Hepatocyte (in vitro differentiated cells): Measurements from ENCODE around the gene MGMT.

Source experiments
- EZH2phosphoT487 ChIP-seq: fragments of 200-600 bp; sonication (generic); IDR thresholded peaks from one replicate; pipeline ENCODE4 v1.6.1; 2018; ENCODE audit warnings: antibody characterized with exemption, mild to moderate bottlenecking, low read depth, moderate library complexity; ENCODE audit not compliant: unreplicated experiment, severe bottlenecking
- TF ChIP-seq, protein P1 (sequence below): fragments of 200-600 bp; sonication (generic); IDR thresholded peaks from 2 replicates; pipeline ENCODE4 v1.5.1; 2016; ENCODE audit warnings: antibody characterized with exemption, mild to moderate bottlenecking; ENCODE audit not compliant: poor library complexity

DNA sequence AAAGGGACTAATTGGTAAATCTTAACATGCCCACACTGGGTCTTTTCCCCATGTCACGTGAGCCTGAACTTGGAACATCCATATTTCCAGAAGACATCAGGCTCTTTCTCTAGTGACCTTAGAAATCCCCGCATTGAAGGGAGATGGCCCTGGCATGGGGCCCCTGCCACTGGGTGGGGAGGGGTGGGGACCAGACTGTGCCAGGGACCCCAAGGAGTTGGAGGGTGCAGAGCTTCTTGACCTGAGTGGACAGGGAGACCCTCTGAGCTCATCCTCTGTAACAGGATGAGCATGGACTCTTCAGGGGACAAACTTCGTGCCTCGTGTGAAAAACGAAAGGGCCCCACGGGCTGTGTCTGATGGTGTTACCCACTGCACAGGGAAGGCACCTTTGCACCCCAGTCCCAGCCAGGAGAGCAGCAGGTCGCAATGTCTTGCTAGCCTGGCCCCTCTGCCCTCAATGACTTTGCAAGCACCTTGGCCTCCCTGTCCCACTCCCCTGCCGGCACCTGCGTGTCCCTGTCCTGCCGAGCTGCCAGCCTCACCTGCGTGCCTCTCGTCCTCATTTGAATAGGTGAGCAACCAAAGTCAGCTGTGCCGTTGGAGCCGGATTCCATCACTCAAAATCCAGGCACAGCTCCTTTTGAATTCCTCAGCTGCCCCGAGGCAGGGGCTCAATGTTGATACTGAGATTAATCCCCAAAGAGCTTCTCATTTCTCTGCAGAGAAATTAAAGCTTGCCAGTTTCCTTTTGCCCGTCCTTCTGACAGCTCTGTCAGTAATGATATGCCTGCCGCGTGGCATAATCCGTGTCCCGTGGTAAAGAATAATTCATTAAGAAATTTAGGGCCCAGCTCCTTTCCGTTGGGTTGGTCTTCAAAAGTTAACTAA is 262.1 kb downstream of the MGMT start:
- TF ChIP-seq, protein P1, sequence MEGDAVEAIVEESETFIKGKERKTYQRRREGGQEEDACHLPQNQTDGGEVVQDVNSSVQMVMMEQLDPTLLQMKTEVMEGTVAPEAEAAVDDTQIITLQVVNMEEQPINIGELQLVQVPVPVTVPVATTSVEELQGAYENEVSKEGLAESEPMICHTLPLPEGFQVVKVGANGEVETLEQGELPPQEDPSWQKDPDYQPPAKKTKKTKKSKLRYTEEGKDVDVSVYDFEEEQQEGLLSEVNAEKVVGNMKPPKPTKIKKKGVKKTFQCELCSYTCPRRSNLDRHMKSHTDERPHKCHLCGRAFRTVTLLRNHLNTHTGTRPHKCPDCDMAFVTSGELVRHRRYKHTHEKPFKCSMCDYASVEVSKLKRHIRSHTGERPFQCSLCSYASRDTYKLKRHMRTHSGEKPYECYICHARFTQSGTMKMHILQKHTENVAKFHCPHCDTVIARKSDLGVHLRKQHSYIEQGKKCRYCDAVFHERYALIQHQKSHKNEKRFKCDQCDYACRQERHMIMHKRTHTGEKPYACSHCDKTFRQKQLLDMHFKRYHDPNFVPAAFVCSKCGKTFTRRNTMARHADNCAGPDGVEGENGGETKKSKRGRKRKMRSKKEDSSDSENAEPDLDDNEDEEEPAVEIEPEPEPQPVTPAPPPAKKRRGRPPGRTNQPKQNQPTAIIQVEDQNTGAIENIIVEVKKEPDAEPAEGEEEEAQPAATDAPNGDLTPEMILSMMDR, result no peak
- TF ChIP-seq EZH2phosphoT487, result no peak
